ENCODE measurements around the gene COP1. TPM values are rescaled to one million over a fixed set of nuclear protein-coding genes. Genes with fewer than 3 reads are reported as not detected.

Gene COP1
- total and polyA plus RNA-seq, 10 of the 15 experiments (the other 5 are each of a cell fraction or from before 2014, with no cell fraction given) = 17.7 to 49.9 (median 38.7) TPM

GRCh38 chr1:176073524-176074157 is 133.4 kb downstream of the COP1 start:
- RAD21 ChIA-PET (ENCODE audit: unreplicated experiment) = no interaction called here
- ATAC-seq (peak; percentile 91), DNase-seq (ENCODE audit: low read depth, low spot score) (peak; percentile 7), FAIRE-seq (peak; percentile 56)
- no peak overlapping the region for H3K9ac ChIP-seq (ENCODE audit: control insufficient read depth, insufficient read depth, low read length)
- SMC1A ChIA-PET (ENCODE audit: uncharacterized antibody, unreplicated experiment) = interaction anchor here (0.6 to 1.6 kb wide), 3 partner anchors 12 to 697 kb away, joined by 3 to 5 read pairs (median 3); no protein-coding TSS in a partner anchor
- BruUV-seq (replicated peaks) = no TSS peak
- H3K27me3 ChIP-seq (replicated peaks in 1 of 2; ENCODE audit: control insufficient read depth in 2 of 2, insufficient read depth in 2 of 2, low read length in 1 of 2) = no peaks in the 10 kb centered on the region
- WGBS (ENCODE audit: insufficient coverage, insufficient replicate concordance, low lambda C conversion rate, missing lambda C conversion rate) = 75% methylated on average over 5 of the region's 5 CpGs
- CTCF ChIA-PET = interaction anchor here (0.8 to 1.9 kb wide), 5 partner anchors 9 to 922 kb away, joined by 3 to 12 read pairs (median 8); no protein-coding TSS in a partner anchor
- no peak for TF ChIP-seq ZBTB33 (IDR thresholded peaks at IDR 0.05)
- TF ChIP-seq CBFB (IDR thresholded peaks at IDR 0.05; ENCODE audit: low read depth) = no peak
- TF ChIP-seq POU2F2 (IDR thresholded peaks at IDR 0.05; ENCODE audit: borderline replicate concordance, low read depth, low read length) = no peak
- no peak for TF ChIP-seq FOXM1 (IDR thresholded peaks at IDR 0.05; ENCODE audit: low read depth, low read length)
- no peak for TF ChIP-seq CREB1 (IDR thresholded peaks at IDR 0.05; ENCODE audit: low read depth)
- TF ChIP-seq MLLT1 (IDR thresholded peaks at IDR 0.05) = no peak
- no peak for TF ChIP-seq IKZF2 (IDR thresholded peaks at IDR 0.05)
- peak; percentile 48 to 69 (median 61) for TF ChIP-seq CTCF (IDR thresholded peaks at IDR 0.05 in 2 of 3, conservative IDR thresholded peaks at IDR 0.05 in 1 of 3; ENCODE audit: control insufficient read depth in 2 of 3, extremely low read depth in 1 of 3, insufficient read depth in 1 of 3, low read depth in 3 of 3, low read length in 3 of 3)
- no peak for TF ChIP-seq USF1 (IDR thresholded peaks at IDR 0.05; ENCODE audit: borderline replicate concordance, extremely low read length, insufficient read depth, low read depth, low read length)
- TF ChIP-seq RAD21 (IDR thresholded peaks at IDR 0.05; ENCODE audit: insufficient read depth, low read depth, low read length) = peak; percentile 79
- peak; percentile 48; the same call in 1 of the 2 replicates for TF ChIP-seq SMC3 (IDR thresholded peaks at IDR 0.05; ENCODE audit: borderline replicate concordance, low read length)
- no peaks in the 10 kb centered on the region for H3K4me1 ChIP-seq (ENCODE audit: control insufficient read depth, insufficient read depth, low read length)
- no peaks in the 10 kb centered on the region; a peak in 1 of 4 replicates for H3K36me3 ChIP-seq (ENCODE audit: control insufficient read depth in 2 of 2, insufficient read depth in 2 of 2, low read length in 1 of 2)
- peaks cover 2% of the 10 kb centered on the region for H3K9me3 ChIP-seq (replicated peaks; ENCODE audit: control insufficient read depth, insufficient read depth, low read length)
- no peak overlapping the region for H3K27ac ChIP-seq (ENCODE audit: control insufficient read depth, insufficient read depth)
- in situ Hi-C loops (cut with MboI) = loop anchor here (5.0 to 10.0 kb wide), 3 partner anchors 599 to 919 kb away; no protein-coding TSS in a partner anchor
- no peak overlapping the region for H2AFZ ChIP-seq (ENCODE audit: control insufficient read depth, low read depth, low read length)
- H3K4me3 ChIP-seq = no peak overlapping the region
- H3K4me2 ChIP-seq (ENCODE audit: control insufficient read depth, insufficient read depth) = no peak overlapping the region
- intact Hi-C loops (cut with micrococcal nuclease; ENCODE audit: unreplicated experiment) = loop anchor here (1.0 to 10.0 kb wide), 3 partner anchors 592 to 919 kb away; no protein-coding TSS in a partner anchor
- POLR2A ChIA-PET = no interaction called here
- no peaks in the 10 kb centered on the region for H4K20me1 ChIP-seq (ENCODE audit: control insufficient read depth, insufficient read depth)
- no peaks in the 10 kb centered on the region for H3K79me2 ChIP-seq (ENCODE audit: control insufficient read depth, insufficient read depth, low read length)
